Activated T-cell treated with anti-CD3 and anti-CD28 coated beads for 1 hour (primary cell): ENCODE results near the gene CDYL.

Experiments
- DNase-seq: peaks from one replicate; pipeline ENCODE4 v3.0.0-alpha.2; 2020; ENCODE audit warnings: low read depth

The CDYL gene

DNA sequence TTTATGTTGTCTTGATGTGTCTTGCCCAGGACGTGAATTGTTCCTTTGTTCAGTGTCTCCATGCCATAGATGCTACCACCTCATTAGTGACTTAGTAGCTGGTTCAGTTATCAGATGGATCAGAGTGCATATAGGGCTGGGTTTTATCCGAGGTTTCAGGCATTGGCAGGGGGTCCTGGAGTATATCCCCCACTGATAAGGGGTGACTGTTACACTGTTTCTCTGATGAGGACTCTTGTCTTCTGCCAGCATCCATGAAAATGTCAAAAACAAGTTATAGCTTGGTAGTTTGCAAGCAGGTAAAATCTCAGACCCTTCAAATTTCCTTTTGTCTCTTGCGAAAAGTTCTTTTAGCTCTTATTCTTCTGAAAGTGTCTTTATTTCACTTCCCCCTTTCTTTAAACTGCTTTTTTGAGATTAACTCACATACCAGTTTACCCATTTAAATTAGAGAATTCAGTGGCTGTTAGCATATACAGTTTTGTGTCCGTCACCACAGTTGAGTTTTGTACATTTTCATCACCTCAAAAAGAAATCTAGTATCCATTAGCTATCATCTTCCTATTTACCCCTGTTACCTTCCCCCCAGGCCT is 109.2 kb downstream of the CDYL start:
- no peak for DNase-seq

DNA sequence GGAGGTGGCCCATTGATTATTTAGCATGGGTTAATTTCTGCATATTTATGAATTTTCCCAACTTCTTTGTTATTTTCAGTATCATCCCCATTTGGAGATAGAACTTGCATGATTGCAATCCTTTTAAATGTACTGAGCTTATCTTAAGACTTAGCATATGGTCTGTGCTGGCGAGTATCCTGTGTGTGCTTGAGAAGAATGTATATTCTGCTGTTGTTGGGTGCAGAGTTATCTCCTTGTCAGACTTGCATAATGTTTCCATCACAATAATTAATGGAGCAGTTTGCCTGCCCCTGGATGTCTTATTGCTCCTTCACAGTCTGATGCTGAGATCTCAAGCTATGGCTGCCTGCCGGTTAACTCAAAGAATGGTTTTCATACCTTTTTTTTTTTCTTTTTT is 112.6 kb downstream of the CDYL start:
- no peak for DNase-seq

DNA sequence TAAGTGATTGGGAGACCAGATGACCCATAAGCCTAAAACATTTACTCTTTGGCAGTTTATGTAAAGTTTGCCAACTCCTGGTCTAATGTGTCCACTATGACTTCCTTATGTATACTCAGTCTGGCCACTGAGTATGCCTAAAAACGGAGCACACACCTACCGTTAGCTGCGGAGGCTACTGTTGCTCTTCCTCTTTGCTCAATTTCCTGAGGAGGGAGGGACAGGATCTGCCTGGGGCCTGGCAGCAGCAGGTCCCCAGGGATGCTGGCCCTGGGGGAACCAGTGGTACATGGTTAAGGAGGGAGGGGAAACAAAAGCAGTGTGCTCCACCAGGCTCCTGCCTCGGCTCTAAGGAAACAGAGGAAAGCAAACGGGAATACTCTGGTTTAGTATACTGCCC is 113.5 kb downstream of the CDYL start:
- no peak for DNase-seq

GRCh38 chr6:4890191-4890590 is 114.0 kb downstream of the CDYL start:
- no peak for DNase-seq

DNA sequence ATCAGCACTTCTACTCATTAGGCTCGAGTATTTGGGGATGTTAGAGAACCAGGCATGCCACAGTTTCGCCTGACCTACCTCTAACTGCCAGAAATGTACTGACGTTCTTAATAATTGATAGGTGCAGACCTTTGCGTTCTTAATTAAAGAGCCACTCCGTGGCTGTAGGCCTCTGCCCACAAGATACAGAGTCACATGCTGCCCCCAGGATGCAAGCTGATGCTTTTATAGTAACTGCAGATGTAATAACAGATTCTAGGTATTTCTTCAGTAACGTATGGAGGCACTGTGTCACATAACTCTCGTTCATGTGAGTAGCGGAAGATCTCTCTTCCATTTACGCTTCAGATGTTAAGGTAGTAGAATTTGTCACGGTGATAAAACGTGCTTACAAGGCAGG is 114.4 kb downstream of the CDYL start:
- DNase-seq = no peak

DNA sequence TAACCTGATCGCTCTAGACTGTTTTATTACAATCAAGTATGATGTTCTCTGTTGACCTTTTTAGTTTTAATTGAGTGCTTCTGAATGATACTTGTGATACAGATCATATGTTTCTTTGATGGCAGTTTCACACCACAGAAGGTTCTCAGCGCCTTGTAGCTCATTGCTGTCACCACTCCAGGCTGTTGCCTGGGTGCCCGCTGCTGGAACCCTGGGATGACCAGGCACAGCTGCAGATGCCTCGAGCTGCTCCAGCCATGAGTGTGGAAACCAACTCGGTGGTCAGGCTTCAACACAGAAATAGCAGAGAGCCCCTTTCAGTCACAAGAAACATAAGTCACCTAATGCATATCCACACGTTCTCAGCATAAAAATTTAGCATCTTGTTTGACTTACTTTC is 114.9 kb downstream of the CDYL start:
- DNase-seq = no peak

GRCh38 chr6:4892785-4893485 is 116.7 kb downstream of the CDYL start:
- no peak for DNase-seq

DNA sequence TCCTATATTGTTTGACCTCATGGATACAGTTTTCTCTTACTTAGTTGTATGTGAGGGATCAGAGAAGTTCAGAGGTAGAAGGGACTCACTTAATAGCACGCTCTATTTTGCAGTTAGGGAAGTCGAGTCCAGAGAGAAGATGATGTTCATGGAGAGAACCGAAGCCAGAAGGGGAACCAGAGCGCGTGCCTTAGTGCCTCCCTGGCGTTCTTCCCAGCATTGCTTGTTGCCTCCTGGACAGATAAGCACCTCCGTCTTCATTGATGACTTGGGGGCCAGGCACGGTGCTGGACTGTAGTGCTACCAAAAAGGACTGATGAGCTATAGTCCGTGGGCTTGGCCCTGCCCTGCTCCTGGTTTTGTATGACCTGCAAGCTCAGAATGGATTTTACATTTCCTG is 117.8 kb downstream of the CDYL start:
- no peak for DNase-seq

GRCh38 chr6:4895971-4896370 is 119.8 kb downstream of the CDYL start:
- no peak for DNase-seq

DNA sequence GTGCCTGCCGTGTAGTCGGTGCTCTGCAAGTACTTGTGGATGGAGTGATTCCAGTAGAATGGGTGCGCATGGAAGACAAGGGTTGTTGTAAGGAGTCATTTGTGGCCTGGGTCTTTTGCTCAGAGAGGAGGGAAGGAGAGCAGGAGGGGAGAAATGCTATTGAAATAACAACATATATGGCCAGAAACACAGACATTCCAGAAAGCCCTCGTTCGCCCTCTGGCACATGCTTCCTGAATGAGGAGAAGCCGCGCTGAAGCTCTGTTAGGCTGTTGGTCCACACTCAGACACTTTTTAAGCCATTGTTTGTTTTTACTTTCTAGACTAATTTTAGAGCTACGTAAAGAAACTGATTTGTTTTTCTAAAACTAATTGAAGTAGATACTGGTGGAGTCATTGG is 120.2 kb downstream of the CDYL start:
- no peak for DNase-seq

DNA sequence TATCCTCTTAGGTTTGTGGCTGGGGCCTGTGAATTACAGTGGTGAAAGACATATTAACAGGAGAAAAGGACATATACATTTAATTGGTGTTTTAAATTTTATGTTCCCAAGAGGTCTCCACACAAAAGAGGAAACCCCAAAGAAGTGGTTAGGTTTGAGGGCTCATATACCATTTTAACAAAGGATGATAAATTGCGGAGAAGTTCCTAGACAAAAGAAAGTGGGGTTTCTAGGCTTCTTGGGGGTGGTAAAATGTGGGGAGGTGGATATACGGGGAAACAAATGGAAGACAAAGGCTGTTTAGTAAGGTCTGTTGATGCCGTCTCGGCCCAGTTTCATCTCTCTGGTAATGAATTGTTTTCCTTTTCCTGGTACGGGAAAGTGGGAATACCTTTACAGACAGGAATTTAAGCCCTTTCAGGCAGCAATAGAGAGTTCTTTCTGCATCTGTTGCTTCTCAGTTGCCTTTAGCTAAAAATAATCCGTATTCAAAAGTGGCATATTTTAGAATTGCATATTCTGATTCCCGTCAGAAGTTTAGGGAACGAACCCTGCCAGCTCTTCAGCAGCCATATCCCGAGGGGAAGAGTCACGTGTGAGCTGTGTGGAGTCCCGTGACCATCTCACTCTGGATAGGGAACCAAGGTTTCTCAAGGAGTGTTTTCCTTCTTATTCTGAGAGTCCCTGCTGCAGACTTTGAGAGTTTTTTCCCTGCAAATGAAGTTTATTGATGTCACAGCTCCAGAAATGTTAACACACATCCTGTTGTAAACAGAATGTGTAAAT is 123.2 kb downstream of the CDYL start:
- DNase-seq = no peak

- no peak for DNase-seq
Measured at GRCh38 chr6:4901386-4902061, 125.3 kb downstream of the CDYL start.

- no peak for DNase-seq
Measured at GRCh38 chr6:4902363-4902762, 126.2 kb downstream of the CDYL start.

DNA sequence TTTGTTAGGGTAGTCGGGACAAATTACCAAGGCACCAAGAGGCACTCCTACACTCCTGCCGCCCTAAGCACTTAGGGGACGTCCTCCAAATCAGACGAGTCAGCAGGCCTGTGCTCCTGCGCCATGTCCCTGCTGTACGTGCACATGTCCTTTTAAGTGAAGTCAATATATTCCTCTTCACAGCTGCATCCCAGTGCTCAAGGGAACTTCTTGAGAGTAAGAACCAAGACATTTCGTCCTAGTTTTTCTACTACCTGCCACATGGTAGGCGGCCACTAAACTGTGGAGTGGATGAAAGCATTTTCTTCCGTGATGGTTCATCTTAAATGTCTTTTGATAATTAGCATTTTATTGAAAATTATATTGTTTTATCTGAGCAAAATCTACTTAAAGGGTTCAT is 126.9 kb downstream of the CDYL start:
- DNase-seq = no peak

DNA sequence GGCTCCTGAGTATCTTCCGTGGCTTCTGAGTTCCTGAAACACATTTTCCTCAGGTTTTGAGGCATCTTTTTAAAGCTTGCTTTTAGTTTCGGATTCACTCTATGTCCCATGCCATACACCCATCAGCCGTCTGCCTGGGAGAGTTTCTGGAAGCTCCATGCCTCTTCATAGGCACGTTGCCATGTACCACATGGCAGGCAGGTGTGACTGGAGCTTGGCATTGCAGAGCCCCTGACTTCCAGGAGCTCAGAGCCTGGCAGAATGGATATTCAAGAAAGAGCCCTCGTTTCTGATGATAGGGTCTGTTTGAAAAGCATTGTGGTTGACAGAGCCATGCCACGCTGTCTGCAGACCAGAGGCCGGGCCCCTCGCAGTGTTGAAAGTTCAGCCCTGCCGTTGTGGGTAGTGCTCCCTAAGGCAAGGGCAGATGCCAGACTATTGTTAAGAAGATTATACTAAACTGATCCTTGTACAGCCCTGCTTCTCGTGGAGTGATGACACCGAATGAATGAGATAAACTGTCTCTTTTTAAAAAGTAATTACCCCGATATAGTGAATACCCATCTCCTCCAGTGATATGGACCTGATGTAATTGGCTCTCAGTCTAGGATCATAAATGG is 127.7 kb downstream of the CDYL start:
- DNase-seq = no peak

DNA sequence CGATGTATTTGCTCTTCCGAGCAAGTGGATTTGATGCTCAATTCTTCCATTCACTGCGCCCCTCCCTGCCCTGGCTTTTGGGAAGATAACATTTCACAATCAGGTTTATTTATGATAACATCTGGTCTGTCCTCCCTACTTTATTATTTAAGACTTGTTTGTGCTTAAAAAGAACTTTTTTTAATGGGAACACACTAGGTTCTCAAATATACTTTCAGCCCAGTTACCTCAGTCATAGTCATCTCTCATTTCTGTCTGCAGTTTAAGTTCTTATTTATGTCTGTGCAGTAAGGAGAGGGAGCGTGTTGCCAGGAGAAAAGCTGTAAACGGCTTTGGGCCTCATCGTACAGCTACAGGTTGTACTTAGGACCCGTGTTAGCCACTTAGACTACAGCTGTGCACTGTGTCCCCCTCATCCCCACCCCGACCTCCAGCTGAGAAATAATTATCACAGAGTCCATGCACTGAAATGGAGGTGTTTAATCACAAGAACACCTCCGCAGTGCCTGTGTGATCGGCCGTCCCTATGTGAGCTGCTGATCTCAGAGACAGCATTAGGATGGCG is 128.3 kb downstream of the CDYL start:
- DNase-seq = no peak

DNA sequence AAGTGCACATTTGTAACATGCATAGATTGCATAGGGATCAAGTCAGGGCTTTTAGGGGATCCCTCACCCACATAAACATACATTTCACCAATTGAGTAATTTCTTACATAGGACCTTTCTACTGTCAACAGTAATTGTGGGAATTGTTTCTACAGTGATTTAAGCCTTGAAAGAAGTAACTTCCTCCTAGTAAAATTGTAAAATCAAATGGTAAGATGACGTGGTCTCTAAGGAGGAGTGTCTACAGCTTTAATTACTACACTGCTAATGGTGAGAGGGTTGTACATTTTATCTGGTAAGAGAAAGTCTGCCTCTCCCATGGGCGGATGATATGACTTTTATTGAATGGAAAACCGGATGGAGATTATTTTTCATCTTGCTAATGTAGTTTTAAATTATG is 129.6 kb downstream of the CDYL start:
- no peak for DNase-seq

DNA sequence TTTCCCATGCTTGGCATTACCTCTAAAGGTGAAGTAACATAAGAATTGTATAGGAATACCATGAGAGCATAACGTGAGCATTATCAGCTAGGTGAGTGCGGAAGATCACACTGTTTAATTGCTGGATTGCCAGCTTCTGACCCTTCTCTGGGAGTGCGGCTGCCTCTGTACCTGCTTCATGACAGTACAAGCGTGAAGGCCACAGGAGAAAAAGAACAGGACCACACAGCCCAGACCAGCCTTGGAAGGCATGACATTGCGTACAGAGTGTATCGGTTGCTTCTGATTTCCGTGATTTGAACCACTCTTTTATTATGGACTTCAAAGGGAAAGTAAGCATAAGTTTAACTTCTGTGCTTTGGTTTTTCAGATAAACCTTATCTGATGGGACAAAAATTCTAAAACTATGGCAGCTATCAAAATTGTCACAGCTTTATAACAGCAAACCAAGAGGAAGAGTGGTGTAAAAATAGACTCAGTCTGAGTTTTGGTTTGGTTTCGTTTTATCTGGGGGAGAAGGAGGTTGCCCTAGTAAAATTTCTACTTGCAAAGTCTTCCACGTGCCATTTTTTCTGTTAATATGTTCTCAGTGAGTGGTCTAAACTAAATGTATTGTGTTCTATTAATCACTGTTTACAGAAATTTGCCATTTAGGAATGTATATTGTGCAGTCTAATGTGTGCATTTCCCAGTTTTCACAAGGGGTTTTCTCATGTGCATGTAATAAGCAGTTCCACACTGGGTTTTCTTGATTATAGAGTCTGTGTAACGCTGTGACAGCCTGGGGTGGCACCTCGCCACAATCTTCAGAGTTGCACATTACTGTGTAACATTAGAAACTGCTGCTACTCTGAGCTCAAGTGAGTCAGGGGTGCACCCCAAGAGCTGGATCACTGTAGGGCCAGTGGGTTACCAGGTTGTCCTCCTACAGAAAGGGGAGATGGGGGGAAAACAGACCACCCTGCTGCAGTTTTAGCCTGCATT is 130.4 kb downstream of the CDYL start:
- DNase-seq = no peak

DNA sequence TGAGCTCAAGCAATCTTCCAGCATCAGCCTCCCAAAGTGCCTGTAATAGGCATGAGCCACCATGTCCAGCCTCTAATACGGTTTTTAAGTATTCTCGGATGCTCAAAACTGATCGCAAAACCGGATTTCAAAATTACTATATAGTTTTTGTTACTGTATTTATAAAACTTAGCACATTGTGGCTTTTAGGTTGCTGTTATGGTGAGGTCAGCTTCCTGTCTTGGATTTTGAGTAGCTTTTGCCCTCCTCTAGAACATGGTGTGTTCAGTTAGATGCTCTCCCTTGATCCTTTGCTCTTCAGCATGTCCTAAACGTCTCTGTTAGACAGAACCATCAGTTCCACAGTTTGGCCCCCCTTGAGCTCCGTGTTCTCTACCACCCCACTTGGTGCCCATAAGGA is 131.4 kb downstream of the CDYL start:
- DNase-seq = no peak

GRCh38 chr6:4908062-4908461 is 131.9 kb downstream of the CDYL start:
- no peak for DNase-seq
